ENCODE results near the gene CMIP.

Gene CMIP

GRCh38 chr16:81447383-81448101 lies 2.9 kb downstream of the CMIP start:
- DNase-seq (ENCODE audit: low read depth), result no peak

GRCh38 chr16:81448154-81449131 lies 3.8 kb downstream of the CMIP start:
- no peak for DNase-seq (ENCODE audit: low read depth)

- no peak for DNase-seq (ENCODE audit: low read depth)
These were observed 4.6 kb downstream of the CMIP start for GRCh38 chr16:81449241-81449640.

GRCh38 chr16:81449899-81450608 lies 5.4 kb downstream of the CMIP start:
- no peak for DNase-seq (ENCODE audit: low read depth)

GRCh38 chr16:81450783-81451491 lies 6.3 kb downstream of the CMIP start:
- no peak for DNase-seq (ENCODE audit: low read depth)

GRCh38 chr16:81451753-81452680 lies 7.4 kb downstream of the CMIP start:
- no peak for DNase-seq (ENCODE audit: low read depth)

GRCh38 chr16:81453091-81453728 lies 8.6 kb downstream of the CMIP start:
- DNase-seq (ENCODE audit: low read depth), result no peak

GRCh38 chr16:81454044-81454443 lies 9.4 kb downstream of the CMIP start:
- DNase-seq (ENCODE audit: low read depth), result no peak

GRCh38 chr16:81455006-81455405 lies 10.4 kb downstream of the CMIP start:
- DNase-seq (ENCODE audit: low read depth), result no peak

GRCh38 chr16:81455720-81456494 lies 11.3 kb downstream of the CMIP start:
- no peak for DNase-seq (ENCODE audit: low read depth)

GRCh38 chr16:81456523-81457325 lies 12.1 kb downstream of the CMIP start:
- no peak for DNase-seq (ENCODE audit: low read depth)

- no peak for DNase-seq (ENCODE audit: low read depth)
These were observed 12.9 kb downstream of the CMIP start for GRCh38 chr16:81457326-81458133.

- no peak for DNase-seq (ENCODE audit: low read depth)
These were observed 13.6 kb downstream of the CMIP start for GRCh38 chr16:81458149-81458669.

GRCh38 chr16:81458827-81459598 lies 14.4 kb downstream of the CMIP start:
- DNase-seq (ENCODE audit: low read depth), result no peak

- DNase-seq (ENCODE audit: low read depth), result no peak
These were observed 15.5 kb downstream of the CMIP start for GRCh38 chr16:81460075-81460474.

- no peak for DNase-seq (ENCODE audit: low read depth)
These were observed 16.6 kb downstream of the CMIP start for GRCh38 chr16:81461243-81461642.

GRCh38 chr16:81461766-81462165 lies 17.2 kb downstream of the CMIP start:
- no peak for DNase-seq (ENCODE audit: low read depth)
